ENCODE results near the gene CAMKMT. TPM values are rescaled to one million over a fixed set of nuclear protein-coding genes. Genes with fewer than 3 reads are reported as not detected.

CAMKMT gene
- total and polyA plus RNA-seq, 9 of the 15 experiments (the other 6 are each of a cell fraction or from before 2014, with no cell fraction given): 1.6 to 15.3 (median 7.4) TPM

DNA sequence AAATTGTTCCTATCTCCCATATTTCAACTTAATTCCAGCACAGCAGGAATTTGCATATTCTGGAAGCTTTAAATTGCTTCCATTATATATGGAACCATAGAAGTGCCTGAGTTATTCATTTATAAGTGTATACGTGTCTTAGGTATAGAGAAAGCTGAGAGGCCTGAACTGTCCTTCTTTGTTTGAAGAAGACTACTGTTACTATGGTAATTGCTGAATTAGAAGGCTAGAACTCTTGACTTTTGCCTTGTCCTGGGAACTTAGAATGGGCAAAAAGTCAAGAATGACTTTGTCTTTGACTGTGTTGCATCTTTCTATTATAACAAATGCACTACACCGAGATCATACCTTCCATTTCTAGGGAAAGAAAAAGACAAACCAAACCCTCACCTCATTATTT lies 15.7 kb downstream of the CAMKMT start:
- ATAC-seq (no peak), DNase-seq (ENCODE audit: extremely low read depth in 1 of 4, low spot score in 3 of 4) (no peak), FAIRE-seq (no peak)
- H3K27me3 ChIP-seq (ENCODE audit: control insufficient read depth in 2 of 2, insufficient read depth in 2 of 2, low read length in 2 of 2): no peaks in the 10 kb centered on the region
- intact Hi-C loops (cut with micrococcal nuclease) (no loop called here), in situ Hi-C loops (cut with MboI) (no loop called here)
- H3K4me2 ChIP-seq (ENCODE audit: insufficient read depth, low read length): no peak overlapping the region
- no peak overlapping the region for H3K27ac ChIP-seq (ENCODE audit: extremely low read depth, low read depth, low read length)
- H2AFZ ChIP-seq (ENCODE audit: low read depth, low read length): no peak overlapping the region
- H3K4me1 ChIP-seq (replicated peaks in 1 of 2; ENCODE audit: control insufficient read depth in 2 of 2, insufficient read depth in 2 of 2, low read length in 2 of 2): no peaks in the 10 kb centered on the region
- no peaks in the 10 kb centered on the region for H3K79me2 ChIP-seq (ENCODE audit: control insufficient read depth, insufficient read depth, low read length)
- ChIA-PET POLR2A (interaction anchor here (0.6 kb wide), 1 partner anchor 363 kb away, joined by 3 read pairs; no protein-coding TSS in a partner anchor), CTCF (ENCODE audit: low intra/inter-chr PET ratio) (no interaction called here)
- no peak overlapping the region for H3K9ac ChIP-seq (ENCODE audit: insufficient read depth in 1 of 2, low read depth in 2 of 2, low read length in 2 of 2)
- no peak overlapping the region for H3K4me3 ChIP-seq
- H3K9me1 ChIP-seq (ENCODE audit: control insufficient read depth, insufficient read depth, low read length): no peaks in the 10 kb centered on the region
- no peaks in the 10 kb centered on the region for H3K36me3 ChIP-seq (ENCODE audit: control insufficient read depth, insufficient read depth, low read length)
- no peaks in the 10 kb centered on the region for H4K20me1 ChIP-seq (replicated peaks; ENCODE audit: control insufficient read depth, insufficient read depth, low read length)
- WGBS (ENCODE audit: insufficient coverage, low coverage, missing lambda C conversion rate): 80% methylated on average over 2 of the region's 2 CpGs
- TF ChIP-seq, protein P1, sequence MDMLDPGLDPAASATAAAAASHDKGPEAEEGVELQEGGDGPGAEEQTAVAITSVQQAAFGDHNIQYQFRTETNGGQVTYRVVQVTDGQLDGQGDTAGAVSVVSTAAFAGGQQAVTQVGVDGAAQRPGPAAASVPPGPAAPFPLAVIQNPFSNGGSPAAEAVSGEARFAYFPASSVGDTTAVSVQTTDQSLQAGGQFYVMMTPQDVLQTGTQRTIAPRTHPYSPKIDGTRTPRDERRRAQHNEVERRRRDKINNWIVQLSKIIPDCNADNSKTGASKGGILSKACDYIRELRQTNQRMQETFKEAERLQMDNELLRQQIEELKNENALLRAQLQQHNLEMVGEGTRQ (CRISPR knock-in tag; IDR thresholded peaks at IDR 0.05): no peak
- no peak for TF ChIP-seq KLF10 (CRISPR knock-in tag; IDR thresholded peaks at IDR 0.05)
- TF ChIP-seq, protein P2, sequence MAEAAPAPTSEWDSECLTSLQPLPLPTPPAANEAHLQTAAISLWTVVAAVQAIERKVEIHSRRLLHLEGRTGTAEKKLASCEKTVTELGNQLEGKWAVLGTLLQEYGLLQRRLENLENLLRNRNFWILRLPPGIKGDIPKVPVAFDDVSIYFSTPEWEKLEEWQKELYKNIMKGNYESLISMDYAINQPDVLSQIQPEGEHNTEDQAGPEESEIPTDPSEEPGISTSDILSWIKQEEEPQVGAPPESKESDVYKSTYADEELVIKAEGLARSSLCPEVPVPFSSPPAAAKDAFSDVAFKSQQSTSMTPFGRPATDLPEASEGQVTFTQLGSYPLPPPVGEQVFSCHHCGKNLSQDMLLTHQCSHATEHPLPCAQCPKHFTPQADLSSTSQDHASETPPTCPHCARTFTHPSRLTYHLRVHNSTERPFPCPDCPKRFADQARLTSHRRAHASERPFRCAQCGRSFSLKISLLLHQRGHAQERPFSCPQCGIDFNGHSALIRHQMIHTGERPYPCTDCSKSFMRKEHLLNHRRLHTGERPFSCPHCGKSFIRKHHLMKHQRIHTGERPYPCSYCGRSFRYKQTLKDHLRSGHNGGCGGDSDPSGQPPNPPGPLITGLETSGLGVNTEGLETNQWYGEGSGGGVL (CRISPR knock-in tag; IDR thresholded peaks at IDR 0.05): no peak
- BruUV-seq (replicated peaks): no TSS peak
- no peaks in the 10 kb centered on the region for H3K9me3 ChIP-seq (replicated peaks; ENCODE audit: control insufficient read depth, insufficient read depth, low read depth, low read length)
